UCSD-AML1 (cell line): ENCODE results near the gene RAB26.
"Not testable (repeated sequence)": the region's sequence is repeated elsewhere in the genome, so short reads cannot be mapped to it uniquely, and the experiment has no call there.

ENCODE experiments used
- DNase-seq: peaks from one replicate; lab custom pipeline; 2025; ENCODE audit not compliant: unreplicated experiment; lab: John Stamatoyannopoulos, UW

RAB26 gene, protein sequence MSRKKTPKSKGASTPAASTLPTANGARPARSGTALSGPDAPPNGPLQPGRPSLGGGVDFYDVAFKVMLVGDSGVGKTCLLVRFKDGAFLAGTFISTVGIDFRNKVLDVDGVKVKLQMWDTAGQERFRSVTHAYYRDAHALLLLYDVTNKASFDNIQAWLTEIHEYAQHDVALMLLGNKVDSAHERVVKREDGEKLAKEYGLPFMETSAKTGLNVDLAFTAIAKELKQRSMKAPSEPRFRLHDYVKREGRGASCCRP

DNA sequence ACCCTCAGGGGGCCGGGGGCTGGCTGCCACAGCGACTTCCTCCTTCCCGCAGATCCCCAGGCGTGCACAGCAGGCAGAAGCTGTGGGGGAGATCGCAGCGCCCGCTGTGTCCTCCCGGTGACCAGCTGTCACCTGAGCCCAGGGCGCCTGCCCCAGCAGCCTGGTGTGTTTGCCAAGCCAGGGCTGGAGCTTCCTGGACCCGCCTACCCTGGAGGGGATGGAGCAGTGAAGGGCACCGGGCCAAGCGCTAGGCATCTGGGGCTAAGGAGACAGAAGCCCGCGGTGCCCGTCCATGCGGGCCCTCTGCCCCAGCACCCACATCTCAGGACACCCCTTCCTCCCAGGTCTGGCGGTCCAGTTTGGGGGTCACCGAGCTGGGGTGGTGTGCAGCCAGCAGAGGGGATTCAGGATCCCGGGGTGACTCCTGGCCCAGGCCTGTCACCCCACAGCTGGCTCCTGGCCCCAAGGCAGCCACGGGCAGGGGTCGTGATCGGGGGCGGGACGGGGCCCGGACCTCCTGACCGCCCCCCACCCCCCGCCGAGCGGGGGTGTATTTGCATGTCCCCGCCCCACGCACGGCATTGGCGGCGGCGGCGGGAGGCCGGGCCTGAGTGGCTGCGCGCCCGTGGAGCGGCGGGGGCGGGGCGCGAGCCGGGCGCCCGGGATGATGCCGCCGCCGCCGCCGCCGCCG is at the start of gene RAB26:
RAB26 (plus strand) TSS at position 645 of the 691 bp plus-strand sequence. CDS start 159 bp downstream, outside the sequence.
- DNase-seq, result peak; percentile 55

DNA sequence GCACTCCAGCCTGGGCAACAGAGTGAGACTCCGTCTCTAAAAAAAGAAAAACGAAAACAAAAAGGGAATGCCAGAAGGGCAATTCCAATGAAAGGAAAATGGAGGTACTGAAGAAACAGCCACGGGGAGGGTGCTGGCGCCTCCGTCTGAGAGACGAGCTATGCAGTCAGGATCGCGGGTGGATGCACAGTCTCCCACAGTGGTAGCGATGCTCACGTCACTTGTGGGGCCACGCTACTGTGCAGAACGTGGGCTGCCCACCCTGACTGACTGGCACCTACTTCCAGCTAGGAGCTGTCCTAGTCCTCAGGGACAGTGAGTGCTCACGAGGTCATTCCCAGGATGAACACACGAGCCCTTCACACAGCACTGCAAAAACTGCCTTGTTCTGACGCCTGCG is 46.8 kb upstream of the RAB26 start:
- not testable (repeated sequence) for DNase-seq

DNA sequence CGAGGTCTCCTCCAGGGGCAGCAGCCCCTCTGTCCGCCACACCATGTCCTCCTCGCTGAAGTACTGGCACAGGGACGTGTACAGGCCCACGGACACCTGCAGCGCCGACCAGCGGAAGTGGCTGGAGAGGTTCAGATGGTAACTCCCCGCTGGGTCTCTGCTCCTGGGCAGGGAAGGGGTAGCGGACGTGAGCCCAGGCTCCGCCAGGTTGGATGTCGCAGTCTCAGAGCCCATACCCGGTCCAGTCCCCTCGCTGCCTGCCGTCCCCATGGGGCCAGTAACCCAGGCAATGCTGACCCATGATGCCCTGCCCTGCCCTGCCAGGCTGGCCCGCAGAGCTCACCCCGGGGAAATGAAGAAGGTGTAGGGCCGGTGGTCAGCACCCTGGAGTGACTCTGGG is 46.0 kb upstream of the RAB26 start:
- no peak for DNase-seq

DNA sequence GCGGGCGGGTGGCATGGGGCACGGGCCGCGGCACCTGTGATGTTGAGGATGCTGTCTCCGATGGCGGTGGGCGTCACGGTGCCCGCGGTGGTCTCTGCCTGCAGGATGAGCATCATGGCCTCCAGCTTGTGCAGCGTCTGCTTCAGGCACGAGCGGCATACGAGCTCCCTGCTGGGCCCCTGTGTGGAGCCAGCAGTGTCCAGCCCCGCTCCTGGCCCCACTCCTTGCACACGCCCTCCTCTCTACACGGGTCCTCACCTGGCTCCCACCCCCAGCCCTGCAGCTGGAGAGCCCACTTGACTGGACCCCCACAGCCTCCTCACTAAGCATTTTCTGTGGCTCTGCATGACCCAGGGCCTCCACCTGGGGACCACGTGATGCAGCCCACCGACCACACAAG is 44.0 kb upstream of the RAB26 start:
- not testable (repeated sequence) for DNase-seq

DNA sequence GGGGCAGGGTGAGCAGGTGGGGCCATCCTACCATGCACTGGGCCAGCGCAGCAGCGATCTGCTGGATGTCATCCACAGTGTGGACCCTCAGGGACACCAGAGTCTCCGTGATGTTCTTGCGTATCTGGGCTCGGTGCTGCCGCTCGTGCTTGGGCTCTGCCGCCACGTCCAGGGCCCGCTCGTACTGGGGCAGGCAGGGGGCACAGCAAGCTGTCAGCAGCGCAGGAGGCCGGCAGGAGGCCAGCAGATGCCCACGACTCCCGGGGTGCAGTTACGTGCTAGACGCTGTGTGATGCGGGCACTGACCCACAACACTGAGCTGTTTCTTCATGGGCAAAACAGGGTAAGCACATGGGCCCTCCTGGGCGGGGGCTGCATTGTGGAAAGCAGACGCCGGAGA is 43.1 kb upstream of the RAB26 start:
- DNase-seq, result not testable (repeated sequence)

DNA sequence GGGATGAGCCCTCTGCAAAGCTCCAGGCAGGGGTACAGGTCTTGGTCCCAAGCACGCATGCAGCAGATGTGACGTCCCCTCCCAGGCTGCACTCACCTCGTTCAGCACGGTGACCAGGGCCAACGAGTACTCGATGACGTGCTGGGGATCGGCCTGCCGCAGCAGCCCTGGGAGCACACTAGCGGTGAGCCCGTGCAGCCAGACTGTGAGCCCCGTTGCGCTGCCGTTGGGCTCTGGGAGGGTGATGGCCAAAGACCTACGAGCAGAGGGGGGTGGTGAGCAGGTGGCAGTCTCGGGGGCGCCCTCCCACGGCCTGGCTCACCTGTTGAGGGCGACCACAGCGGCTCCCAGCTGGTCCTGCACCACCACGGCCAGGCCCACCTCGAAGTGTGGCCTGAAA is 42.7 kb upstream of the RAB26 start:
- DNase-seq, result not testable (repeated sequence)

DNA sequence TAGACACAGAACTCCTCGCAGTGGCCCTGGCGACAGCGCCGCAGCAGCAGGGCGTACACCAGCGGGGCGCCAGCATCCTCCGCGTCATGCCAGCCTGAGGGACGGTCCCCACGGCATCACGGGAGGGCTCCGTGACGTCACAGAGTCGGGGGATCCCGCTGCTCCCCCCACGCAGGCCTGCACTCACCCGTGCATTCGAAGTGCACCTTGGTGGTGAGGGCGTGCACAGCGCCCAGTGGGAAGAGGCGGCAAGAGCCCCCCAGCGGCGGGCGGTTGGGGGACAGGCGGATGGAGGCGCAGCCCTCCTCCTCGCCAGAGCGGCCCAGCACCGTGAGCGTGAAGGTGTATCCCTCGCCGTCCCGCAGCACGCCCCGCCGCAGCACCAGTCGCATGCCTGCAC is 42.2 kb upstream of the RAB26 start:
- not testable (repeated sequence) for DNase-seq

DNA sequence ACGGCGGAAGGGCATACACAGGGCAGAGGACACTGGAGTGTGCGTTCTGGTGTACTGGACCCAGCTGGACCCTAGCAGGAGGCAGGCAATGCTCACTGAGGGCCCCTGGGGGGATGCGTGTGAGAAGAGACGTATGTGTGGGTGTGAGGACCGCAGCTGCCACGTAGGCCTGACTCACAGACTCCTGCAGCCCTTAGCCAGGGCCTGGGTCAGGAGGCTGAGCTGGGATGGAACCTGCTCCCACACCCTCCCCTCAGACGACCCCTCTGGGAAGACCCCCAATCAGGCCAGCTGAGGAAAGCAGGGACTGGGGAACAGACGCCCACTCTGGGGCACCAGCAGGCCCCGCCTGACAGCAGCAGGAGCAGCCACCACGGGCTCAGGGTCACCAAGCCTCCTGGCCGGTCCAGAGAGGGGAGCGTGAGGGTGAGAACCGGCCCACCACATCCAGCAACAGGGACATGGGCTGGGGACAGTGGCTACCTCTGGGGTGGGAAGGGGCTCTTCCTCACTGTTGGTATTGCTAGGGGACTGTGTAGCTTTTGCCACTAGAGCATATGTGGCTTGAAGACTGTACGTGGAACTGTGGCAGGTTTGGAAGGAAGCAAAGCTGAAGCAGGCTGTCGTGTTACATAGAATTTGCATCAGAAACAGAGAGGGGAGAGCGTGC is 41.2 kb upstream of the RAB26 start:
- DNase-seq, result not testable (repeated sequence)

DNA sequence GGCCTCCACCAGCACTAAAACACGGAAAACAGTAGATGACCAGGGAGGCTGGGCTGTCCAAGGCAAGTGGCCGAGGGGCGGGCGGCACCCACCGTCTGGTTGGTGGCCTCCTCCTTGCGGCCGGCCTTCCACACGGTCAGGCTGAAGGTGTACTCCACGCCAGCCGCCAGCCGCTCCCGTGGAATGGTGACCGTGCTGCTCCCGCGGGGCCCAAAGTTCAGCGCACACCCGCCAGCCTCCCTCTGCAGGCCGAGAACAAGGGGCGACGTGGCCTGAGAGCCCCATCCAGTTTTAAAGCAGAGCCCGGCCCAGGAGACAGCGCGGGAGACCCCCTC is 40.7 kb upstream of the RAB26 start:
- not testable (repeated sequence) for DNase-seq

GRCh38 chr16:2108446-2109270 is 39.8 kb upstream of the RAB26 start:
- DNase-seq, result not testable (repeated sequence)

DNA sequence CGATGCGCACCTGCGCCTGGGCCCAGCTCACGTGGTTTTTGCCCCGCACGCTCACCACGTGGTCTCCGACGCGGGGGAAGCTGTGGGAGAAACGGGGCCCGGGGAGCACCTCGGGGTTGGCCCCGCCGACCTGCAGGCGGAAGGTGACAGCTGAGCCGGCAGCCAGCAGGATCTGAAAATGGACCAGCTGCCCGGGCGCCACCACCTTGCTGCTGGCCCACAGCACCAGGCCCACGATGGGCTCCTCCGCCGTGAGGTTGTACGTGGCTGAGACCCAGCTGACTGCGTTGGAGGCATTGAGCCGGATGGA is 39.2 kb upstream of the RAB26 start:
- not testable (repeated sequence) for DNase-seq

DNA sequence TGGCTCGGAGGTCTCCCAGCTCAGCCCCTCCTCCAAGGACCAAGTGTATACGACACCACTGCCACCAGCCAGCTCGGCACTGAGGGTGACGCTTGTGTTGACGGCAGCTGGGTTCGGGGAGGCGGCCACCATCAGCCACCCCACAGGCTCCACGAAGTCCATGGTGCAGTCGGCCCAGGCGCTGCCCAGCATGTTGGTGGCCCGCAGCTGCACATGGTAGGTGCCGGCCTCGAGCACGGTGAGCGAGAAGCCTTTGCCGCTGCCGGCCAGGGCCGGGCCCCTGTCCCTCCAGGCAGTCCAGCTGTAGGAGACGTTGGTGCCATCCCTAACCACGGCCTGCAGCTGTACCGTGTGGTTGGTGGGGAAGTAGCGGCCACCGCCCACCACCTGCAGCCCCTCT is 38.6 kb upstream of the RAB26 start:
- DNase-seq, result not testable (repeated sequence)

- DNase-seq, result not testable (repeated sequence)
These were observed 38.0 kb upstream of the RAB26 start for GRCh38 chr16:2110332-2111008.

DNA sequence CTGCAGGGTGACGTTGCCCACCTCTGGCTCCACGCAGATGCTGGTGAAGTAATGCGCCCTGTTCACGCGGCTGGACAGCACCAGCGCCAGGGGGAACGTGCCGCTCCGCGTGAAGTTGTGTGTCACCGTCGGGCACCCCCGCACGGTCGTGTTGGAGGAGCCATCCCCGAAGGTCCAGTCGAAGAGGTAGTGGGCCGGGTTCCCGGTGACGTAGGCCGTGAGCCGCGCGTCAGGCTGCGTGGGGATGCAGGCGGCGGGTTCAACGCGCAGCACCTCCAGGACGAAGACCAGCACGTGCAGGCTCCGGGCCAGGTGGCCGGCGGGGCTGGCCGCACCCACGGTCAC is 37.4 kb upstream of the RAB26 start:
- DNase-seq, result not testable (repeated sequence)

- DNase-seq, result not testable (repeated sequence)
These were observed 36.8 kb upstream of the RAB26 start for GRCh38 chr16:2111412-2112335.

- DNase-seq, result not testable (repeated sequence)
These were observed 35.8 kb upstream of the RAB26 start for GRCh38 chr16:2112539-2113106.

GRCh38 chr16:2114225-2114624 is 34.2 kb upstream of the RAB26 start:
- not testable (repeated sequence) for DNase-seq

DNA sequence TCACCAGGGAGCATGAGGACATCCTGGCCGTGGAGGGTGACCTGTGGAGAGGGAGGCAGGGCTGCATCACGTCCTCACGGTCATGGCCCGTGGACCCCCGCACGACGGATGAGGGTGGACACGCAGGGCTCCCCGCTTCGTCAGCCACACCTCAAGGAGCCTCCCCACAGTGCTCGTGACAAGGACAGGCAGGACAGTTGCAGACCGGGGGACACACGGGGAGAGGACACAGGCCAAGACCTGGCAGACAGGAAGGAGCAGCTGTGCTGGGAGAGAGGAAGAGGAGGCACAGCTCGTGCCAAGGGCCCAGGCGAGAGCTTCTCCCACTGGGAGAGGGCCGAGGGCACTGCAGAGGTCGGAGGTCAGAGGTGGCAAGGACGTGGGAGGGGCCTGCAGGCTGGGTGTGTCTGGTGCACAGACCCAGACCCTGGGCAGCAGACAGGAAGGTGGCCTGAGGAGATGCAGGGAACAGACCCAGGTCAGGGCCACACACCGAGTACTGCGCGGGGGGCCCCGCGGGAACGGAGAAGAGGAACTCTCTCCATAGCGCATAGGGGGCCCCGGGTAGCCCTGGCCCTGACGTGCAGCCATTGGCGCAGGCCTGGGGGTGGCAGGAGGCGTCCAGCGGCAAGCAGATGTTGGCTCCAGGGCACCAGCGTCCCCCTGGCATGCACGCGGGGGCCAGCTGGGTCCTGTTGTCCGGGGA is 33.4 kb upstream of the RAB26 start:
- not testable (repeated sequence) for DNase-seq

GRCh38 chr16:2115591-2115973 is 32.8 kb upstream of the RAB26 start:
- DNase-seq, result no peak
